NCI-H82 treated with DMSO at 0.1 percent for 48 hours (cell line): Measurements from ENCODE around the gene BRSK2.

Experiments
- DNase-seq: peaks from one replicate; lab custom pipeline; 2025; ENCODE audit not compliant: unreplicated experiment; lab: John Stamatoyannopoulos, UW

Gene BRSK2

GRCh38 chr11:1493650-1494244, 104.0 kb downstream of the BRSK2 start:
- no peak for DNase-seq

- DNase-seq, result no peak
Observed at GRCh38 chr11:1494650-1495049, 104.9 kb downstream of the BRSK2 start.

- DNase-seq, result no peak
Observed at GRCh38 chr11:1496091-1496760, 106.5 kb downstream of the BRSK2 start.

- no peak for DNase-seq
Observed at GRCh38 chr11:1496761-1497095, 107.0 kb downstream of the BRSK2 start.

- no peak for DNase-seq
Observed at GRCh38 chr11:1497600-1497999, 107.9 kb downstream of the BRSK2 start.

GRCh38 chr11:1498262-1498661, 108.5 kb downstream of the BRSK2 start:
- no peak for DNase-seq

- no peak for DNase-seq
Observed at GRCh38 chr11:1499261-1499890, 109.6 kb downstream of the BRSK2 start.

GRCh38 chr11:1499899-1500298, 110.2 kb downstream of the BRSK2 start:
- no peak for DNase-seq

GRCh38 chr11:1500466-1501420, 111.0 kb downstream of the BRSK2 start:
- DNase-seq, result no peak

GRCh38 chr11:1501421-1502167, 111.9 kb downstream of the BRSK2 start:
- DNase-seq, result no peak

- DNase-seq, result no peak
Observed at GRCh38 chr11:1502168-1502953, 112.6 kb downstream of the BRSK2 start.

GRCh38 chr11:1502954-1503707, 113.4 kb downstream of the BRSK2 start:
- DNase-seq, result no peak

- no peak for DNase-seq
Observed at GRCh38 chr11:1503708-1504104, 114.0 kb downstream of the BRSK2 start.

- no peak for DNase-seq
Observed at GRCh38 chr11:1504138-1504537, 114.4 kb downstream of the BRSK2 start.

GRCh38 chr11:1504581-1505290, 115.0 kb downstream of the BRSK2 start:
- no peak for DNase-seq

GRCh38 chr11:1505480-1505879, 115.7 kb downstream of the BRSK2 start:
- DNase-seq, result no peak

GRCh38 chr11:1506981-1507380, 117.2 kb downstream of the BRSK2 start:
- DNase-seq, result no peak

GRCh38 chr11:1507381-1508140, 117.8 kb downstream of the BRSK2 start:
- no peak for DNase-seq
